ENCODE results near the gene UGT1A4. TPM values are rescaled to one million over a fixed set of nuclear protein-coding genes. Genes with fewer than 3 reads are reported as not detected.

The UGT1A4 gene
- not detected in 2 replicates for total RNA-seq (2013; cell fraction: nucleolus; rRNA removed)
- total RNA-seq (2014; rRNA removed), result not detected in 2 replicates
- total RNA-seq (2014; rRNA removed; fragmentation: Illumina TruSeq; extraction: Trizol), result not detected in 2 replicates
- 0.21 TPM in 1 of 2 replicates, not detected in the other for total RNA-seq (2021)
- polyA plus RNA-seq (2011; ENCODE audit: low read depth), result not detected
- not detected in 2 replicates for polyA plus RNA-seq (2011; rRNA removed)
- polyA plus RNA-seq (2011; cell fraction: cytosol; rRNA removed), result not detected in 2 replicates
- polyA plus RNA-seq (2011; cell fraction: nucleus; rRNA removed), result not detected in 2 replicates
- polyA plus RNA-seq (2012), result not detected in 2 replicates
- polyA plus RNA-seq (2014; fragmentation: Illumina TruSeq; extraction: Trizol), result not detected in 2 replicates
- polyA plus RNA-seq (2014; fragmentation: Nextera tagmentation; extraction: Ambion mirVana), result not detected
- polyA plus RNA-seq (2014; rRNA removed), result not detected in 2 replicates
- polyA plus RNA-seq (2016; fragmentation: Nextera tagmentation; extraction: Ambion mirVana), result not detected
- not detected in 2 replicates for polyA minus RNA-seq (2011; rRNA and poly(A)+ RNA removed)
- not detected in 2 replicates for polyA minus RNA-seq (2011; cell fraction: cytosol; rRNA and poly(A)+ RNA removed)
- polyA minus RNA-seq (2011; cell fraction: nucleus; rRNA and poly(A)+ RNA removed), result not detected in 2 replicates
- percentile 25 among the genes with signal in this experiment for Bru-seq, nascent RNA
- not detected for BruChase-seq, experiment 1, labeled RNA remaining after a 6-hour chase
- not detected for BruChase-seq, experiment 2, labeled RNA remaining after a 2-hour chase
- long read RNA-seq, experiment 1, result 0 reads
- long read RNA-seq, experiment 2, result 0 reads

GRCh38 chr2:233718552-233718951 is at the start of gene UGT1A4:
UGT1A4 (plus strand) TSS chr2:233718736; CDS start chr2:233718821, 85 bp downstream.
- Histone ChIP-seq H3K27me3 (replicated peaks in 1 of 2; ENCODE audit: control insufficient read depth in 2 of 2, insufficient read depth in 2 of 2, low read length in 1 of 2) (no peaks in the 10 kb centered on the region; a peak in 1 of 4 replicates), H3K4me2 (ENCODE audit: control insufficient read depth, insufficient read depth) (no peak within 1 kb of the TSS), H3K79me2 (ENCODE audit: control insufficient read depth, insufficient read depth, low read length) (no peaks in the 10 kb centered on the region), H3K36me3 (ENCODE audit: control insufficient read depth in 2 of 2, insufficient read depth in 2 of 2, low read length in 1 of 2) (no peaks in the 10 kb centered on the region), H3K4me1 (ENCODE audit: control insufficient read depth, insufficient read depth, low read length) (no peaks in the 10 kb centered on the region), H3K27ac (ENCODE audit: control insufficient read depth, insufficient read depth) (no peak within 1 kb of the TSS), H3K9ac (ENCODE audit: control insufficient read depth, insufficient read depth, low read length) (no peak within 1 kb of the TSS), H4K20me1 (ENCODE audit: control insufficient read depth, insufficient read depth) (no peaks in the 10 kb centered on the region), H3K9me3 (replicated peaks; ENCODE audit: control insufficient read depth, insufficient read depth, low read length) (no peaks in the 10 kb centered on the region), H2AFZ (ENCODE audit: control insufficient read depth, low read depth, low read length) (no peak within 1 kb of the TSS), H3K4me3 (no peak within 1 kb of the TSS)
- WGBS (ENCODE audit: insufficient coverage, insufficient replicate concordance, low lambda C conversion rate, missing lambda C conversion rate), result 84% methylated on average over 7 of the region's 7 CpGs
- FAIRE-seq (no peak), ATAC-seq (no peak), DNase-seq (ENCODE audit: low read depth, low spot score) (no peak)
- intact Hi-C loops (cut with micrococcal nuclease; ENCODE audit: unreplicated experiment) (loop anchor here (10.0 kb wide), 1 partner anchor 234 kb away; no protein-coding TSS in a partner anchor), in situ Hi-C loops (cut with MboI) (no loop called here)
- ChIA-PET RAD21 (ENCODE audit: unreplicated experiment) (no interaction called here), CTCF (no interaction called here), POLR2A (no interaction called here), SMC1A (ENCODE audit: uncharacterized antibody, unreplicated experiment) (no interaction called here)
- BruUV-seq (replicated peaks), result no TSS peak
- TF ChIP-seq CBX5 (IDR thresholded peaks at IDR 0.05; ENCODE audit: low read depth), result no peak
- TF ChIP-seq RAD21 (IDR thresholded peaks at IDR 0.05; ENCODE audit: insufficient read depth, low read depth, low read length), result no peak
- TF ChIP-seq, protein P1, sequence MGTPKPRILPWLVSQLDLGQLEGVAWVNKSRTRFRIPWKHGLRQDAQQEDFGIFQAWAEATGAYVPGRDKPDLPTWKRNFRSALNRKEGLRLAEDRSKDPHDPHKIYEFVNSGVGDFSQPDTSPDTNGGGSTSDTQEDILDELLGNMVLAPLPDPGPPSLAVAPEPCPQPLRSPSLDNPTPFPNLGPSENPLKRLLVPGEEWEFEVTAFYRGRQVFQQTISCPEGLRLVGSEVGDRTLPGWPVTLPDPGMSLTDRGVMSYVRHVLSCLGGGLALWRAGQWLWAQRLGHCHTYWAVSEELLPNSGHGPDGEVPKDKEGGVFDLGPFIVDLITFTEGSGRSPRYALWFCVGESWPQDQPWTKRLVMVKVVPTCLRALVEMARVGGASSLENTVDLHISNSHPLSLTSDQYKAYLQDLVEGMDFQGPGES (IDR thresholded peaks at IDR 0.05), result no peak
- no peak for TF ChIP-seq ELK1 (IDR thresholded peaks at IDR 0.05; ENCODE audit: low read depth, low read length)
- TF ChIP-seq SPI1 (IDR thresholded peaks at IDR 0.05; ENCODE audit: borderline replicate concordance, insufficient read depth, low read depth, low read length), result no peak

All from GM12878 (cell line).